Posterior cingulate gyrus (tissue), 11 donors: ENCODE data around the gene FAM110A.

ENCODE experiments used
- DNase-seq, 10 donors: peaks; one replicate each; pipeline versions ENCODE4 v3.0.0 to v3.0.0-alpha.2; 2020 to 2021; ENCODE audit warnings: mixed read lengths in 3 of 10
- intact Hi-C: fragments of 100-400 bp; cut with DNase I; formaldehyde crosslinking; loops from one replicate; pipeline ENCODE4 v1.15.1; 2023

Gene FAM110A

GRCh38 chr20:869606-870005 is 36.1 kb downstream of the FAM110A start:
- intact Hi-C loops: no loop called here
- no peak for DNase-seq

- intact Hi-C loops: no loop called here
- no peak for DNase-seq
Measured at GRCh38 chr20:870758-871157, 37.2 kb downstream of the FAM110A start.

GRCh38 chr20:871436-871835 is 37.9 kb downstream of the FAM110A start:
- intact Hi-C loops: no loop called here

GRCh38 chr20:871948-872347 is 38.4 kb downstream of the FAM110A start:
- intact Hi-C loops: no loop called here
- no peak for DNase-seq

More at GRCh38 chr20:871436-871835, 37.9 kb downstream of the FAM110A start:
- DNase-seq: no peak

- intact Hi-C loops: no loop called here
- no peak for DNase-seq
Measured at GRCh38 chr20:872855-873520, 39.5 kb downstream of the FAM110A start.

DNA sequence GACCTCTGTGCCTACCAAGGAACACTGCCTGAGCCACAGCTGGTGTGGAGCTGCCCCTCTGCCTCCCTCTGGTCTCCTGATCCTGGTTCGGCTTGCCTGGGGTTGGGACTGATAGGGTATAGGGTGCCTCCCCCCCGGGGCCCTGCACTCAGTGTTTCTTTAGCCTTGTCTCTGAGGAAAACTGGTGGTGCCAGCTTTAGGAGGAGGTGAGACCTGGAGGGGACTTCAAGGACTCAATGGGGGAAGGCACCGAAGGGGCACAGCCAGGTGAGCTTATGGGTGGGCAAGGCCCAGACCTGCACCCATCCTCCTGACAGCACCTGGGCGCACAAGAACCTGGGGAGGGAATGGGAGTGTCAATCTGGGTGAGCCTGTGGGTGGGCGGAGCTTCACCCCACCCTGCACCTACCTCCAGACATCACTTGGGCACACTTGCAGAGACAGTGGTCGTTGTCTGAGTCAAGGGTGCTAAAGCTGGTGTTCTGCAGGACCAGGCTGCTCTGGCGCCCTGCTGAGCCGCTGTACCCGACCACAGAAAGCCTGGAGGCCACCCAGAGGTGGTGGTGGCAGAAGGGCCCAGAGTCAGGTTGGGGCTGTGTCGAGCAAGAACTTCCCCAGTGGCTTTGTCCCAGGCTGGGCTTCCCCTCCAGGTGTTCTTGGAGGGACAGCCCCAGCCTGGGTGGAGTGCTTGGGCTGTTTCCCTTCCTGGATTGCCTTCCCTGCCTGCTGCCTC is 40.5 kb downstream of the FAM110A start:
- intact Hi-C loops: no loop called here
- DNase-seq: peak in 1 of 10 donors; percentile 71

DNA sequence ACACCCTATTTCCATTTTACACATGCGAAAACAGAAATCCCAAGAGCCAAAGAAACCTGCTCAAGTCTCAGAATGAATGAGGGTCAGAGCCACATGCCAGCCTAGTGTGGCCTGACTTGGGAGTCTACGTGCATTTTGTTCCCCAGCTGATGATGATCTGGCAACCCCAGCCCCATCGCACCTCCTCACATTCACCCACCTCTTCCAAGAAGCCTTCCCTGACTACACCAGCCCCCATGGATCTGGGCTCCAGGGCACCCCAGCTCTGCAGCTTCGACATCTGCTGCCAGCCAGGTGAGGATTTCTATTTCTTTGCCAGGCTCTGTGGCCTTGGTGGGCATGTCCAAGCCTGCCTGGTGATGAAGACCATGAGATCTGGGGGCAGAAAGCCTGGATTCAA is 41.6 kb downstream of the FAM110A start:
- intact Hi-C loops: no loop called here
- no peak for DNase-seq

DNA sequence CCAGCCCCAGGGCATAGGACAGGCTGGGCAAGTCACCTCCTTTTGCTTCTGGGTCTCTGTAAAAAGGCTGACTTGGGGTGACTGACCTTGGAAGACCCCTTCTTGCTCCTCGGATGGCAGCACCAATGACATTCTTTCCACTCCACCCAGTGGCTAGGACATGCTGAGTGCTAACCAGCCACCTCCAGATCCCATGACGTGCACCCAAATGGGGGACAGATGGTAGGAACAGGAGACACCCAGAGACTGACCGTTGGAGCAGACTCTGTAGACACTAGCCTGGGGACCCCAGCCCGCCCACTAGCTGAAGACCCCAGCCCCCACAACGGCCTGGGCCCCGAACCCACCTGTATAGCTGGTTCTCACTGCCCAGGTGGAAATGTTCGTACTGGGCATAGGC is 44.3 kb downstream of the FAM110A start:
- intact Hi-C loops: no loop called here
- no peak for DNase-seq

DNA sequence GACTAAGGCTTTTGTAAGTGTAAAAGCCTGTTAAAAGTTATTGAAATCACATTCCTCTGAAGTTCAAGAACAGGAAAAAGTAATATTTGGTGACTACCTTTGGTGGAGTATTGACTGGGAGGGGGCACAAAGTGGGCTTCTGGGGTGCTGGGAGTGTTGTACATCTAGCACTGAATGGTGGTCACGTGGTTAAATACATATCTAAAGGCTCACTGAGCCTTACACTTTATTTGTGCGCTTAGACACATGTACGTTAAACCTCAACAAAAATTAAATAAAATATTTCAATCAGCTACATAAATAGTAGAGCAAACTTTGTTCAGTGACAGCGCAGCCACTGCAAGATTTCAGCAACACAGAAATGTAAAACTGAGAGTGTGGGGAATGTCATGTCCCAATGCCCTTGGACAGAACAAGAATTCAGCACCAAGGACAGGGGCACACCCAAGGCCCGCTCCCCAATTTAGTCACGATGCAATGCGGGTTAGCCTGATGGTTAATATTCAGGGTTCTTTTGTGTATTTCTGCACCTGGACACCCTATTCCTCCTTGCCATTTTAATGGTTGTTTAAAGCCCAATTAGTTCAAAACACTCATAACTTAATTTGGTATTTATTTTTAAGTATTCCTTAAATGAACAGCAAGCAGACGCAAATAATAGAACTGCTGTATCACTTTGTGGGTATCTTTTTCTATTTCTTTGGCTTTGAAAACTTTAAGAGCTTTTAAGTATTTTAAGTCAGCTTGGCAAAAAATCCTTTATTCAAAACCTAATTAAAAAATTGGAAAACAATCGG is 45.2 kb downstream of the FAM110A start:
- intact Hi-C loops: no loop called here
- no peak for DNase-seq

DNA sequence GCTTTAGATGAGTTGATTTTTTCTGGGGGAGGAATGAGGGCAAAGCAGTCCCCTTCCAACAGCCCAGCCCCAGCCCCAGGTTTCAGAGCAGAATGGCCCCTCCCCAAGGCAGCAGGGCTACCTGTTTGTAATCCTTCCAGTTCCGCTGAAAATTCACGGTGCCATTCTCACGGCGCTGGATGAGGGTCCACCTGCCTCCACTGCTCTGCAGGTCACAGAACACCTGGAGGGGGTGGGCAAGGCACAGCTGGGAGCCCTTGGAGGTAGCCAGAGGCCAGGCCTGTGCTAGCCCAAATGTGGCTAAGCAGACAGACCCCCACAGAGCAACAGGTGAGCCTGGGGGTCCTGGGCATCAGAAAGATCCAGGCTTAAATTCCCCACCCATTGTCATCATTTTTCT is 46.1 kb downstream of the FAM110A start:
- intact Hi-C loops: no loop called here
- DNase-seq: no peak

- no peak for DNase-seq
- intact Hi-C loops: no loop called here
Measured at GRCh38 chr20:881051-881782, 47.7 kb downstream of the FAM110A start.

- DNase-seq: no peak
- intact Hi-C loops: no loop called here
Measured at GRCh38 chr20:881783-882144, 48.2 kb downstream of the FAM110A start.

- DNase-seq: peak in 9 of 10 donors; percentile 17 to 94 (median 60)
- intact Hi-C loops: no loop called here
Measured at GRCh38 chr20:884983-885952, 51.8 kb downstream of the FAM110A start.

GRCh38 chr20:887137-887536 is 53.6 kb downstream of the FAM110A start:
- intact Hi-C loops: no loop called here
- no peak for DNase-seq

DNA sequence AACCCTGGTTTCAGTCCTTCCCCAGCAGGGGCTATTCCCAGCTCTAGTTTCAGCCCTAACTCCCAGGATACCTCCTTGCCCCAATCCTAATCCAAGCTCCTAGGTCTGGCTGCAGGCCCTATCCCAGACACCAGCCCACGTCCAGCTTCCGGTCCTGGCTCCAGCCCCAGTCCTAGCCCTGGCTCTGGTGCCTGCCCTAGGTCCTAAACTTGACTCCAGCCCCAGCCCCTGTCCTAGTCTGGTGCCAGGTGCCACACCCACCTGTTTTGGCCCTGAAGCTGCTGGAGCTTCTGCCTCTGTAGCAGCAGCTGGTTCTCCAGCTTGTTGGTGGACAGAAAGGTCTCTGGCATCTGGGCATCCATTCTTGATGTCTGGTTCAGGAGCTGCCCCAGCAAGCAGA is 54.5 kb downstream of the FAM110A start:
- intact Hi-C loops: no loop called here
- DNase-seq: peak in 2 of 10 donors; percentile 28 to 81

GRCh38 chr20:889106-889505 is 55.6 kb downstream of the FAM110A start:
- no peak for DNase-seq
- intact Hi-C loops: no loop called here

GRCh38 chr20:889932-890463 is 56.5 kb downstream of the FAM110A start:
- DNase-seq: peak in 2 of 10 donors; percentile 30 to 59
- intact Hi-C loops: no loop called here

- peak in 2 of 10 donors; percentile 20 to 70 for DNase-seq
- intact Hi-C loops: no loop called here
Measured at GRCh38 chr20:890666-891057, 57.1 kb downstream of the FAM110A start.

DNA sequence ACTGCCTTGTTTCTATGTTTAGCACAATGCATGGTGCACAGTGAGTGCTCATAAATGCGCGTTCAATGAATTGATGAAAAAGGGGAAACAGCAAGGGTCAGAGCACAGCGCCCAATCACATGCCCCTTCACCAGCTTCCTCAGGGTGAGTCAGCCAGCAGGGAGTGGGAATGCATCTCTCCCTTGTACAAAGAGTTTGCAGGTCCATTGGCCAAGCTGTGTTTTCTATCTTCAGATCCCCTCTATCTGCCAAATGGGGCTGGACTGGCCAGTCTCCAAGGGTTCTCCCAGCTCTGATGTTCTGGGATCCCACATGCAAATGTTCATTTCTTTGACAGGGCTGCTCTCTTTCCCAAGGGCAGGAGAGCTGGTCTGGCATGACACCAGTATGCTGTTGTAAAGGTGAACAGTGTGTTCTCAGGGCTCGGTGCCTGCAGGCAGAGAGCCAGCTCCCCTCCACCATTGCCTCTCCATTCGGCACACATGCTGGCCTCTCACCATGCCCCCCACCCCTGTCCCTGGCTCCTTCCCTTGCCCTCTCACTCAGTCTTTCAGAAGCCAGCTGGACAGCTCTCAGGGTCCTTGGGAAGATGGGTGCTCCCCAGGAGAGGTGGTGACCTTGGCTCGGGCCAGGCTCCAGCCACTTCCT is 57.7 kb downstream of the FAM110A start:
- intact Hi-C loops: no loop called here
- DNase-seq: peak in 8 of 10 donors; percentile 13 to 70 (median 50)
